Activated T-cell treated with anti-CD3 and anti-CD28 coated beads, Interleukin-2, amount 50 U/mL, for 24 hours (primary cell): ENCODE measurements around the gene BICRAL.
"Not testable (repeated sequence)": the region's sequence is repeated elsewhere in the genome, so short reads cannot be mapped to it uniquely, and the experiment has no call there.

Experiments used
- DNase-seq: peaks from one replicate; pipeline ENCODE4 v3.0.0-alpha.2; 2020
- H3K27ac Mint-ChIP-seq: 2 replicates; pipeline ENCODE4 v1.8.0; 2020; ENCODE audit warnings: mild to moderate bottlenecking, mixed read lengths
- H3K27me3 Mint-ChIP-seq: 2 replicates; pipeline ENCODE4 v1.8.0; 2020; ENCODE audit warnings: mixed read lengths
- H3K36me3 Mint-ChIP-seq: 2 replicates; pipeline ENCODE4 v1.8.0; 2020; ENCODE audit warnings: low read depth, mixed read lengths
- H3K4me1 Mint-ChIP-seq: 2 replicates; pipeline ENCODE4 v1.8.0; 2020; ENCODE audit warnings: low read depth, mixed read lengths
- H3K4me3 Mint-ChIP-seq: 2 replicates; pipeline ENCODE4 v1.8.0; 2020; ENCODE audit warnings: mild to moderate bottlenecking, moderate library complexity, mixed read lengths
- H3K9me3 Mint-ChIP-seq: 2 replicates; pipeline ENCODE4 v1.8.0; 2020; ENCODE audit warnings: mixed read lengths

BICRAL gene

GRCh38 chr6:42896178-42896719 is 114.4 kb downstream of the BICRAL start:
- Mint-ChIP-seq H3K27ac (no peak overlapping the region), H3K9me3 (no peaks in the 10 kb centered on the region), H3K27me3 (no peaks in the 10 kb centered on the region), H3K4me3 (no peak overlapping the region), H3K4me1 (peaks cover 6% of the 10 kb centered on the region), H3K36me3 (no peaks in the 10 kb centered on the region)
- no peak for DNase-seq

GRCh38 chr6:42898891-42899361 is 117.1 kb downstream of the BICRAL start:
- DNase-seq = peak; percentile 62
- no peaks in the 10 kb centered on the region for H3K27me3 Mint-ChIP-seq
- no peaks in the 10 kb centered on the region for H3K9me3 Mint-ChIP-seq
- no peaks in the 10 kb centered on the region for H3K36me3 Mint-ChIP-seq
- no peak overlapping the region for H3K27ac Mint-ChIP-seq
- H3K4me1 Mint-ChIP-seq = peaks cover 14% of the 10 kb centered on the region
- no peak overlapping the region for H3K4me3 Mint-ChIP-seq

DNA sequence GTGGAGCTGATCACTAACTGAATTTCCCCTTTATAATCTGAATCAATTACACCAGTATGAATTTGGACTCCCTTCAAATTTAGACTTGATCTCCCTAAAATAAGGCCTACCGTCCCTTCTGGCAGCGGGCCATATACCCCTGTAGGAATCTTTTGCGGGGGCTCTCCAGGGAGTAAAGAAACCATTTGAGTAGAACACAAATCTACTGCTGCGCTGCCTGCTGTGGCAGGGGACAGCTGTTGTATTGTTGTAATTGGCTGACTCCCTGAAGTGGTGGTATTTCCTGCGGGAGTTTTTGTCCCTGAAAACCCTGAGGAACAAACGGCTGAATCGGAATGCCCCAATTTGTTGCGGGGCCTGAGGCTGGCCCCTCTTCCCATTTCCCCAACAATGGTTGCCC is 118.0 kb downstream of the BICRAL start:
- no peaks in the 10 kb centered on the region for H3K9me3 Mint-ChIP-seq
- no peak for DNase-seq
- peaks cover 14% of the 10 kb centered on the region for H3K4me1 Mint-ChIP-seq
- H3K36me3 Mint-ChIP-seq = no peaks in the 10 kb centered on the region
- no peak overlapping the region for H3K27ac Mint-ChIP-seq
- no peaks in the 10 kb centered on the region for H3K27me3 Mint-ChIP-seq
- no peak overlapping the region for H3K4me3 Mint-ChIP-seq

DNA sequence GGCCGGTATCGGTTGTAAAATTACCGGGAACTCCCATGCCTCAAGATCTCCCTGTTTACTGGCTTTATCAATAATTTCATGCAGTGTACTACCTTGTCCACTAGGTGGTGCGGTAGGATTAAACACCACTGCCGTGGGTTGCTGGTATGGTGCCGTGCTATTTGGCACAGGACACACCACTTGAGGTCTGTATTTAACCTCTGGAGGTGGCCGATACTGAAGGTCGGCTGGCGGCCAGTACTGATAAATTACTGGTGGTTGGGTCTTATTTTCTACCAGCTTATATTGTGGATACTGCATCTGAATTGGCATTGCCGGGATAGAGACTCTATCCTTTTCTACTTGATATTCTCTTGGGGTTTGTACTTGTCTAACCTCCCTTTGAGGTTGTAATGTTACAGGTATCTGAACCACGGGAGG is 119.7 kb downstream of the BICRAL start:
- H3K36me3 Mint-ChIP-seq = no peaks in the 10 kb centered on the region
- peaks cover 14% of the 10 kb centered on the region for H3K4me1 Mint-ChIP-seq
- peak; percentile 68 for DNase-seq
- no peak overlapping the region for H3K4me3 Mint-ChIP-seq
- no peaks in the 10 kb centered on the region for H3K9me3 Mint-ChIP-seq
- no peak overlapping the region for H3K27ac Mint-ChIP-seq
- H3K27me3 Mint-ChIP-seq = no peaks in the 10 kb centered on the region

DNA sequence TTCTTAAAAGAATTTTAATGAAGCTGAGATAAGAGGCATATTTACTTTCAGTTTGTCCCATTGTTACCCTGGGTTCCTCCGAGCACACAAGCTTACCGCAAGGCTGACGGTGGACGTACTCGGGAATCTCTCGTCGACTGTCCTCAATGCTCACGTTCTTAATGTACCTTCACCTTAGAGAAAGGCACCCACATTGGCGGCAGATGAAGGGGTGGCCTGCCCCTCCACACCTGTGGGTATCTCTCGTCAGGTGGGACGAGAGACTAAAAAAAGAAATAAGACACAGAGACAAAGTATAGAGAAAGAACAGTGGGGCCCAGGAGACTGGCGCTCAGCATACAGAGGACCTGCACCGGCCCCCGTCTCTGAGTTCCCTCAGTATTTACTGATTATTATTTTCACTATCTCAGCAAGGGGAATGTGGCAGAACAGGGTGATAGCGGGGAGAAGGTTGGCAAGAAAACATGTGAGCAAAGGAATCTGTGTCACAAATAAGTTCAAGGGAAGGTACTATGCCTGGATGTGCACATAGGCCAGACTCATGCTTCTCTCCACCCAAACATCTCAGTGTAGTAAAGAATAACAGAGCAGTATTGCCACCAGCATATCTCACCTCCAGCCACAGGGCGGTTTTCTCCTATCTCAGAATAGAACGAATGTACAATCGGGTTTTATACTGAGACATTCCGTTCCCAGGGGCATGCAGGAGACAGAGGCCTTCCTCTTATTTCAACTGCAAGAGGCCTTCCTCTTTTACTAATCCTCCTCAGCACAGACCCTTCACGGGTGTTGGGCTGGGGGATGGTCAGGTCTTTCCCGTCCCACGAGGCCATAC is 120.8 kb downstream of the BICRAL start:
- H3K36me3 Mint-ChIP-seq, H3K27me3 Mint-ChIP-seq, H3K27ac Mint-ChIP-seq, H3K9me3 Mint-ChIP-seq, DNase-seq, H3K4me3 Mint-ChIP-seq: not testable (repeated sequence)
- H3K4me1 Mint-ChIP-seq = peaks cover 14% of the 10 kb centered on the region

GRCh38 chr6:42904467-42904866 is 122.6 kb downstream of the BICRAL start:
- H3K4me3 Mint-ChIP-seq = no peak overlapping the region

GRCh38 chr6:42907336-42907735 is 125.5 kb downstream of the BICRAL start:
- Mint-ChIP-seq H3K9me3 (no peaks in the 10 kb centered on the region), H3K4me3 (no peak overlapping the region), H3K36me3 (no peaks in the 10 kb centered on the region), H3K27me3 (peaks cover 7% of the 10 kb centered on the region), H3K27ac (no peak overlapping the region), H3K4me1 (peaks cover 3% of the 10 kb centered on the region)
- no peak for DNase-seq

More at GRCh38 chr6:42904467-42904866, 122.6 kb downstream of the BICRAL start:
- Mint-ChIP-seq H3K27ac (no peak overlapping the region), H3K27me3 (no peaks in the 10 kb centered on the region), H3K36me3 (no peaks in the 10 kb centered on the region), H3K9me3 (no peaks in the 10 kb centered on the region), H3K4me1 (peaks cover 12% of the 10 kb centered on the region)
- no peak for DNase-seq

DNA sequence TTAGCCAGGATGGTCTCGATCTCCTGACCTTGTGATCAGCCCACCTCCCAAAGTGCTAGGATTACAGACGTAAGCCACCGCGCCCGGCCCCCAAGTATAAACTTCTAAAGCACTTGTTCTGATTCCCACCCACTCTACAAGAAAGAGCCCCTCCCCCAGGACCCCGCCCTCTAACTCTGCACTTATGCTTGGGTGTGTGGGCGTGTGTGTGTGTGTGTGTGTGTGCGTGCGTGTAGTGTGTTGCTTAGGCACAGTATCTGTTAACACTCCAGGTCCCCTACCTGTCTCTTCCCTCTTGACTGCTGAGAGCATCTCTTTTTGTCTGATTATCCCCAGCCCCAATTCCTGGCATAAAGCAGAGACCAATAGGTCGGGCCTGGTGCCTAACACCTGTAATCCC is 128.0 kb downstream of the BICRAL start:
- Mint-ChIP-seq H3K9me3 (no peaks in the 10 kb centered on the region), H3K27me3 (peaks cover 16% of the 10 kb centered on the region), H3K27ac (no peak overlapping the region), H3K4me3 (no peak overlapping the region), H3K4me1 (peaks cover 3% of the 10 kb centered on the region), H3K36me3 (no peaks in the 10 kb centered on the region)
- no peak for DNase-seq

DNA sequence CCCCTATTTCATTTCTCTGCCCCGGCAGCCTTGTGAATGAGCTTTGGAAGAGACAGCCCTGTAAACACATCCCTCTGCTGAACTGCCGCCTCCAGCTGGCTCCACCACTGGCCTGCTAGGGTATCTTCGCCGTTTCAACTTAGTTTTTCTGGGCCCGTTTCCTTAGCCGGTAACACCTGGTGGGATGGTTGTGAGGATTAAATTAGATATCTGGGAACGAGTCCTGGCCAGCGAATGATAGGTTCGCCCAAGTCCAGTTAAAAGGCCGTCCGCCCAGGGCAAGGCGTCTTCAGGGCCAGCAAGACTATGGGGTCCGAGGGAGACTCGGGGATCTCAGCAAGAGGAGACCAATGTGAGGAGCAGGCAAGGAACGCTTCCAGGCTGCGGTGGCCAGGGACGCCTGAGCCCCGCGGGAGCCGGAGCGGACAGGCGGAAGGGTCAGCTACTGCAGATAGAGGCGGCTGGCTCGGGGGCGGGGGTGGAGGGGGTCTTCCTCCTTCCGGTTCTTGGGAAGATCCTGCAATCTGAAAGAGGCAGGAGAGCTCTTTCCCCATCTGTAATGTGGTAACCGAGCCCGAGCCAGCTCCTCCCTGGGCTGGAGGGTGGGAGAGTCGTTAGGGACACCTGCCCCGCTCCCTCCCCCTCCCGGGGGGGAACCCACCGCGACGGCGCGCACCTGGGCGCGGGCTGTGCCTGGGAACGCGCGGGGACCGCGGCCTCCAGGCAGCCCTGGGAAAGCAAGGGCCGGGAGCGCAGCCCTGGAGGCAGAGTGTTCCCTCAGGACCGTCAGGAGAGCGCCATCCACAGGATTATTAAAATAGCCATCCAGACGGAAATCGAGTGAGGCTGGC is 129.5 kb downstream of the BICRAL start:
- Mint-ChIP-seq H3K4me3 (peak overlapping the region; percentile 20), H3K27ac (no peak overlapping the region), H3K27me3 (peaks cover 16% of the 10 kb centered on the region), H3K9me3 (no peaks in the 10 kb centered on the region), H3K36me3 (no peaks in the 10 kb centered on the region), H3K4me1 (peaks cover 3% of the 10 kb centered on the region)
- no peak for DNase-seq

DNA sequence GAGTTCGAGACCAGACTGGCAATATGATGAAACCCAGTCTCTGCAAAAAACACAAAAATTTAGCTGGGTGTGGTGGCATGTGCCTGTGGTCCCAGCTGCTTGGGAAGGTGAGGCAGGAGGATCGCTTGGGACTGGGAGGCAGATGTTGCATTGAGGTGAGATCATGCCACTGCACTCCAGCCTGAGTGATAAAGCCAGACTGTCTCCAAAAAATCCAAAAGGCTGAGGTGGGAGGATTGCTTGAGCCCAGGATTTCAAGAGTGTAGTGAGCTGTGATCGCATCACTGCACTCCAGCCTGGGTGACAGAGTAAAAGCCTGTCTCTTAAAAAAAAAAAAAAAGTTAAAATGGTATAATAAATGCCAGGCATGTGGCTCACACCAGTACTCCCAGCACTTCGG is 132.7 kb downstream of the BICRAL start:
- Mint-ChIP-seq H3K4me1 (peaks cover 3% of the 10 kb centered on the region), H3K9me3 (no peaks in the 10 kb centered on the region), H3K27ac (no peak overlapping the region), H3K27me3 (peaks cover 16% of the 10 kb centered on the region), H3K36me3 (no peaks in the 10 kb centered on the region), H3K4me3 (no peak overlapping the region)
- DNase-seq = no peak

GRCh38 chr6:42915732-42916131 is 133.9 kb downstream of the BICRAL start, which contains the start of gene PTCRA:
Gene PTCRA (plus strand): TSS chr6:42916053. CDS start chr6:42916070, 17 bp downstream.
- Mint-ChIP-seq H3K27me3 (peaks cover 16% of the 10 kb centered on the region), H3K27ac (no peak within 1 kb of the TSS), H3K4me1 (peaks cover 3% of the 10 kb centered on the region), H3K36me3 (no peaks in the 10 kb centered on the region), H3K4me3 (no peak within 1 kb of the TSS), H3K9me3 (no peaks in the 10 kb centered on the region)
- DNase-seq = no peak

DNA sequence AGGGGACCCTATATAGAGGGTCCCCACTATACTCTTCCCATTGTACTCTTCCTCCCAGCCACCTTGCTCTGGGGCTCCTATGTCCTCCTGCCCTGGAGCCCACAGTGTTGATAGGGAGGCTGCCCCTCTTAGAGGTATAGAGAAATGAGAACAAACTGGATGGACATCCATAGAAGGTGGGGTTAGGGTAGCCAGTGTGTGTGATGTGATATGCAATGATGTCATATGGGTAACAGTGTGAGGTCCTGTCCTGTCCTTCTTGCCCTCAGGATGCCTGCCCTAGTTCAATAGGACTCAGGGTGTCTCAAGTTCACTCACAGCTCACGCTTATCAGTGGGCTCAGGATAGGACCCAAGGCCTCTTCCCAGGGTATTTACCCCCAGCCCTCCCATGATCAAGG is 134.4 kb downstream of the BICRAL start:
- H3K4me1 Mint-ChIP-seq = peaks cover 1% of the 10 kb centered on the region
- peaks cover 12% of the 10 kb centered on the region for H3K27me3 Mint-ChIP-seq
- DNase-seq = no peak
- no peak overlapping the region for H3K27ac Mint-ChIP-seq
- H3K9me3 Mint-ChIP-seq = no peaks in the 10 kb centered on the region
- no peaks in the 10 kb centered on the region for H3K36me3 Mint-ChIP-seq
- H3K4me3 Mint-ChIP-seq = no peak overlapping the region
